GM23248 (cell line): Measurements from ENCODE around the gene TENM4.

ENCODE experiments used
- EZH2 ChIP-seq: fragments of 200-600 bp; sonication (generic); IDR thresholded peaks from 2 replicates; pipeline ENCODE4 v1.6.1; 2018; ENCODE audit warnings: antibody characterized with exemption, mild to moderate bottlenecking; ENCODE audit not compliant: insufficient read depth, poor library complexity, severe bottlenecking
- EZH2phosphoT487 ChIP-seq: fragments of 200-600 bp; sonication (generic); IDR thresholded peaks from 2 replicates; pipeline ENCODE4 v1.6.1; 2018; ENCODE audit warnings: antibody characterized with exemption, moderate library complexity, mild to moderate bottlenecking, low read depth; ENCODE audit not compliant: insufficient read depth

- no peak for TF ChIP-seq EZH2phosphoT487
- no peak for TF ChIP-seq EZH2
Measured at GRCh38 chr11:78725200-78725599, 715.6 kb downstream of the TENM4 start.
